Measurements from ENCODE around the gene ZCCHC24.
"Not testable (repeated sequence)": the region's sequence is repeated elsewhere in the genome, so short reads cannot be mapped to it uniquely, and the experiment has no call there.

ZCCHC24 gene

GRCh38 chr10:79340646-79341244 lies 104.7 kb downstream of the ZCCHC24 start:
- no peak for DNase-seq (ENCODE audit: low read depth)
- H3K4me3 ChIP-seq (ENCODE audit: low read length): no peak overlapping the region
- no peak for TF ChIP-seq CTCF (conservative IDR thresholded peaks at IDR 0.05; ENCODE audit: low read length)

DNA sequence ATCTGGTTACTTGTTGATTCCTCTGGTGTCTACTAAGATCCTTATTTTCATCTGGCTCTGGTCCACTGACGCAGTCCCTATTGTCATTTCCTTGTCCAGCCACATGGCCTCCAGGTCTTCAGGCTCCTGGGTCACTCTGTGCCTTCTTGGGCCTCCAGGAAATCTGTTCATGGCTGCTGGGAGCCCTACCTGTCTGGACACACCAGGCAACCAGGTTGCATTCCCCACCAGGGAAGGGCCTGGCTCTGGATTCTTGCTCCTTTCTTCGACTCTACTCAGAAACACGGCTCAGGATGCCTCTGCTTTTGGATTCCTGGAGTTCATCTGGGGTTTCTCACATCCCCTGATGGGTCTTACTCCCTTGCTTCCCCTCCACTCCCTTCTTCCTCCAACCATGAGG lies 106.2 kb downstream of the ZCCHC24 start:
- DNase-seq (ENCODE audit: low read depth): no peak
- TF ChIP-seq CTCF (conservative IDR thresholded peaks at IDR 0.05; ENCODE audit: low read length): no peak
- no peak overlapping the region for H3K4me3 ChIP-seq (ENCODE audit: low read length)

DNA sequence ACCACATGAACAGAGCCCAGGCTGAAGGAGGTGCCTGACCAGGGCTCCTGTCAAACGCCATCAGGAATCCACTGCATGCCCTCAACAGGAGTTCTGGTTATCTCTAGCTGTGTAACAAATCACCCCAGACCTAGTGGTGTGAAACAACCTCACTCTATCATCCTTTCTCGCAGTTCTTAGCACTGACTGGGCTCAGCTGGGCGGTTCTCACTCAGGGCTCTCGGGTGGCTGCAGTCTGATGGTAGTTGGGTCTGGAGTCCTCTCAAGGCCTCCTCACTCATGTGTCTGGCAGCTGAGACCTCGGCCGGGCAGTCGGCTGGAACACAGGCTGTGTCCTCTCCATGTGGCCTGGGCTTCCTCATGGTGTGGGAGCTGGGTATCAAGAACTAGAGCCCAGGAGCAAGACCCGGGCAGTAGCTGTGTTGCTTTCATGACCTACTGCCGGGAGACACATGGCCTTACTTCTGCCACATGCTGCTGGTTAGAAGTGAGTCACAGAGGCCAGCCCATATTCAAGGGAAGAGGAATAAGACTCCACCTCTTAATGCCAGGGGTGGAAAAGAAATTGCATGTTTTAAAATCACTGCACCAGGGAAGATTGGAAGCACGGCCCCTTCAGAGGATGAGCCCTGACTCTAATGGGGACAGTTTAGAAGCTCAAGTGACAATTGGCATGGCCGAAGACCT lies 107.5 kb downstream of the ZCCHC24 start:
- DNase-seq (ENCODE audit: low read depth); H3K4me3 ChIP-seq (ENCODE audit: low read length): not testable (repeated sequence)

GRCh38 chr10:79336739-79337138 lies 108.7 kb downstream of the ZCCHC24 start:
- TF ChIP-seq CTCF (conservative IDR thresholded peaks at IDR 0.05; ENCODE audit: low read length): no peak
- DNase-seq (ENCODE audit: low read depth): no peak

GRCh38 chr10:79336276-79336675 lies 109.1 kb downstream of the ZCCHC24 start:
- no peak overlapping the region for H3K4me3 ChIP-seq (ENCODE audit: low read length)
- DNase-seq (ENCODE audit: low read depth): no peak
- no peak for TF ChIP-seq CTCF (conservative IDR thresholded peaks at IDR 0.05; ENCODE audit: low read length)

More at GRCh38 chr10:79336739-79337138, 108.7 kb downstream of the ZCCHC24 start:
- no peak overlapping the region for H3K4me3 ChIP-seq (ENCODE audit: low read length)

- DNase-seq (ENCODE audit: low read depth): no peak
- no peak for TF ChIP-seq CTCF (conservative IDR thresholded peaks at IDR 0.05; ENCODE audit: low read length)
- no peak overlapping the region for H3K4me3 ChIP-seq (ENCODE audit: low read length)
These were observed 109.8 kb downstream of the ZCCHC24 start for GRCh38 chr10:79335470-79336235.

- DNase-seq (ENCODE audit: low read depth): no peak
- H3K4me3 ChIP-seq (ENCODE audit: low read length): no peak overlapping the region
- TF ChIP-seq CTCF (conservative IDR thresholded peaks at IDR 0.05; ENCODE audit: low read length): no peak
These were observed 110.3 kb downstream of the ZCCHC24 start for GRCh38 chr10:79335094-79335469.
